Mesothelial cell of epicardium (in vitro differentiated cells): ENCODE measurements around the gene TLE1. TPM values are rescaled to one million over a fixed set of nuclear protein-coding genes. Genes with fewer than 3 reads are reported as not detected.
A peak's percentile ranks its signal among the peaks of the same experiment; 100 is the strongest.

Source experiments
- DNase-seq, 2 experiments: peaks; one replicate each; pipeline ENCODE4 v3.0.0; 2021; ENCODE audit warnings: low spot score in 2 of 2; ENCODE audit not compliant: unreplicated experiment in 2 of 2
- H3K27ac Mint-ChIP-seq: 2 replicates; pipeline ENCODE4 v1.8.0; 2021; ENCODE audit warnings: mixed read lengths
- H3K27me3 Mint-ChIP-seq: 2 replicates; pipeline ENCODE4 v1.8.0; 2021; ENCODE audit warnings: low read depth, mixed read lengths
- H3K36me3 Mint-ChIP-seq: 2 replicates; pipeline ENCODE4 v1.8.0; 2021; ENCODE audit warnings: mixed read lengths
- H3K4me1 Mint-ChIP-seq: 2 replicates; pipeline ENCODE4 v1.8.0; 2021; ENCODE audit warnings: mixed read lengths
- H3K4me3 Mint-ChIP-seq: 2 replicates; pipeline ENCODE4 v1.8.0; 2021; ENCODE audit warnings: mild to moderate bottlenecking, moderate library complexity, mixed read lengths
- H3K9me3 Mint-ChIP-seq: 2 replicates; pipeline ENCODE4 v1.8.0; 2021; ENCODE audit warnings: mixed read lengths
- total RNA-seq: library from RNA; stranded (reverse); gene quantifications from 3 replicates; pipeline ENCODE4 v1.2.1, GENCODE V29; 2021
- TF ChIP-seq, protein P1 (sequence below): fragments of 200-600 bp; sonication (generic); IDR thresholded peaks from one replicate; pipeline ENCODE4 v1.5.0; 2021; ENCODE audit warnings: antibody characterized with exemption; ENCODE audit not compliant: unreplicated experiment

TLE1 gene
- total RNA-seq, 1 donor from 2014 or later = 97.9 TPM

DNA sequence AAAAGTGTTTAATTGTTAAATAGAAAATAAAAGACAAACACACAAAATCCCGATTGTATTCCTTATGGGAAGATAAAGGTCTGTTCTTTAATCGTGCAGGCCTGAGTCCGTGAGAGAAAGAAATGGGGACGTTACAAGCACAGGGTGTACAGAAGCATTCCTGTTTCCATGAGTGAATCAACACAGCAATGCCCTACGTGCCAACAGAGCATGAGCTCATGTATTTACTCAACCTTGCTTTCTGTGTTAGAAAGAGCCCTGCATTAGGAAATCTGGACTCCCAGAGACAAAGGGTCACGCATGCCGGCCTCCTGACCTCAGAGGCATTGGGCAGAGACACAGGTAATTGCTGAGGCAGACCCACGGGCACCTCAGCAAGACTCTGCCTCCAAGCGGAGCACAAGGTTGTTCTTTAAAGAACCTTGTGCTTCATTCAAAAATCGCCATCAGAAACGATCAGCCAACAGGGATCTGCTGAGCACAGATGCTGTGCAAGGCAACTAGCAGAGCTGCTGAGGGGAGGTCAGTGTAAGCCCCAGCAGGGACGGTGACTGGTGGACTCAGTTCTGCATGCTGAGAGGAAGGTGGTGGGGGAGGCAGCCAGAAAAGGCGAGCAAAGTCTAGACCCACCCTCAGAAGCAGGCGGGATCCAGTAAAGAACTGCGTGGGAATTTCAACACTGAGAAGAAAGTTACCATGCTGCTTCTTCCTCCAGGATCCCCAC lies 101.0 kb downstream of the TLE1 start:
- H3K36me3 Mint-ChIP-seq = peaks cover 72% of the 10 kb centered on the region
- no peak for DNase-seq
- no peaks in the 10 kb centered on the region for H3K9me3 Mint-ChIP-seq
- H3K4me1 Mint-ChIP-seq = no peaks in the 10 kb centered on the region
- TF ChIP-seq, protein P1, sequence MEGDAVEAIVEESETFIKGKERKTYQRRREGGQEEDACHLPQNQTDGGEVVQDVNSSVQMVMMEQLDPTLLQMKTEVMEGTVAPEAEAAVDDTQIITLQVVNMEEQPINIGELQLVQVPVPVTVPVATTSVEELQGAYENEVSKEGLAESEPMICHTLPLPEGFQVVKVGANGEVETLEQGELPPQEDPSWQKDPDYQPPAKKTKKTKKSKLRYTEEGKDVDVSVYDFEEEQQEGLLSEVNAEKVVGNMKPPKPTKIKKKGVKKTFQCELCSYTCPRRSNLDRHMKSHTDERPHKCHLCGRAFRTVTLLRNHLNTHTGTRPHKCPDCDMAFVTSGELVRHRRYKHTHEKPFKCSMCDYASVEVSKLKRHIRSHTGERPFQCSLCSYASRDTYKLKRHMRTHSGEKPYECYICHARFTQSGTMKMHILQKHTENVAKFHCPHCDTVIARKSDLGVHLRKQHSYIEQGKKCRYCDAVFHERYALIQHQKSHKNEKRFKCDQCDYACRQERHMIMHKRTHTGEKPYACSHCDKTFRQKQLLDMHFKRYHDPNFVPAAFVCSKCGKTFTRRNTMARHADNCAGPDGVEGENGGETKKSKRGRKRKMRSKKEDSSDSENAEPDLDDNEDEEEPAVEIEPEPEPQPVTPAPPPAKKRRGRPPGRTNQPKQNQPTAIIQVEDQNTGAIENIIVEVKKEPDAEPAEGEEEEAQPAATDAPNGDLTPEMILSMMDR = no peak
- no peak overlapping the region for H3K4me3 Mint-ChIP-seq
- H3K27ac Mint-ChIP-seq = no peak overlapping the region
- H3K27me3 Mint-ChIP-seq = no peaks in the 10 kb centered on the region

DNA sequence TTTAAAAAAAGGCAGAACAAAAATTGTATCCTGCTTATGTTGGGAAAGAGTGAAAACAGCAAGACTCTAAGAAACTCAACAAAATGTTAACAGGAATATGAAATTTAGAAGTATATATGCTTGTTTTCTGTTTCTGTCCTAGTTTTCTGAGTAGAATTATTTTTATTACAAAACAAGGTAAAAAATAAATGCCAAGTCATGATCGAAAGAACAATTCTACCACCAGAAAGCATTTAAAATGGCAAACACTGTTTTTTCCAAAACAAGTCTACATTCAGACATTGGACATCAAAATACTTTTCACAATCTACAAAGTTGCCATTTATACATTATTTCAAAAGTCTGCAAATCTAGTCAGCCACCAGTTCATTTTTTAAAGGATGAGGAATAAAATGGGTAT lies 102.6 kb downstream of the TLE1 start:
- Mint-ChIP-seq H3K4me1 (peaks cover 2% of the 10 kb centered on the region), H3K4me3 (no peak overlapping the region), H3K27ac (no peak overlapping the region), H3K9me3 (no peaks in the 10 kb centered on the region), H3K27me3 (no peaks in the 10 kb centered on the region), H3K36me3 (peaks cover 65% of the 10 kb centered on the region)
- TF ChIP-seq, protein P1 = no peak
- no peak for DNase-seq

DNA sequence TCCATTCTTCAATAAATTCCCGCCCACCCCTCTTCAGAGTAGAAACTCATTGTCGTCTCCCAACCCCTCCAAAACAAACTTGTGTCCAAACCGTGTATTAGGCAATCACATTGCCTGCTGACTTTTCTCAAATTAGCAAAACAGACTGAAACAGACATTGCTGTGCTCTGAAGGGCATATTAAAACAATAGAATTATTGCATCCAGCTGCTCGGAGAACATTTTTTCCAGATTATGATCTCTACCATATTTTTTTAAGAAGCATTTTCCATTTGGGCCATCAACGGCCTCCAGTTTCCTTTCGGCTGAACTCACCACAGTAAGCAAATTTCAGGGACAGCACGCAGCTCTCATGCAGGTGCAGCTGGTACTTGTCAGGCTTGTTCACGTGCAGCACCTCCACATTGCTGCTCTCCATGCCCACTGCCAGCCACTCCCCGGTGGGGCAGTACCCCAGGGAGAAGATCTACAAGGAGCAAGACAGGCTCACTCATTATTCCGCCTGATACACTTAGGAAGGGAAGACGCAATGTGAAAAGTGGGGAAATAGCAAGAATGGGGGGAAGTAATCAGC lies 104.1 kb downstream of the TLE1 start:
- TF ChIP-seq, protein P1 = no peak
- no peak overlapping the region for H3K27ac Mint-ChIP-seq
- H3K36me3 Mint-ChIP-seq = peaks cover 60% of the 10 kb centered on the region

DNA sequence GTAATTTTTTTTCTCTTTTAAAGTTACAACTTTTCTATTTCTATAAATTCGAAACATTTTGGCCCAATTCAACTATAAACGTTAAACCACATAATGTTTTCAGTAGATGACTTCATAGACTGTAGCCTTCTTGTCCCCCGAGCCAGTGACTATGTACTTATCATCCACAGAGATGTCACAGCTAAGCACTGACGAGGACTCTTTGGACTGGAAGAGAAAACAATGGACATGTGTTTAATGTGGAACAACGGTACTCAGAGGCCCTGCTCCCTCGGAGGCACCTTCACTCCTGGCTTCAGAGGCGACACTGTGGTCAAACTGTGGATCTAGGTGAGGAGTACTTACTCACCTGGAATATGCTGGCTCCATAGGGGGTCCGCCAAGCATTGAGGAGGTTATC lies 105.2 kb downstream of the TLE1 start:
- H3K9me3 Mint-ChIP-seq = no peaks in the 10 kb centered on the region
- TF ChIP-seq, protein P1 = no peak
- no peak for DNase-seq
- no peaks in the 10 kb centered on the region for H3K27me3 Mint-ChIP-seq
- no peak overlapping the region for H3K27ac Mint-ChIP-seq
- H3K4me3 Mint-ChIP-seq = no peak overlapping the region
- peaks cover 2% of the 10 kb centered on the region for H3K4me1 Mint-ChIP-seq
- peaks cover 51% of the 10 kb centered on the region for H3K36me3 Mint-ChIP-seq

More for the DNA sequence above, 104.1 kb downstream of the TLE1 start:
- Mint-ChIP-seq H3K9me3 (no peaks in the 10 kb centered on the region), H3K4me3 (no peak overlapping the region), H3K27me3 (no peaks in the 10 kb centered on the region), H3K4me1 (peaks cover 2% of the 10 kb centered on the region)
- no peak for DNase-seq

DNA sequence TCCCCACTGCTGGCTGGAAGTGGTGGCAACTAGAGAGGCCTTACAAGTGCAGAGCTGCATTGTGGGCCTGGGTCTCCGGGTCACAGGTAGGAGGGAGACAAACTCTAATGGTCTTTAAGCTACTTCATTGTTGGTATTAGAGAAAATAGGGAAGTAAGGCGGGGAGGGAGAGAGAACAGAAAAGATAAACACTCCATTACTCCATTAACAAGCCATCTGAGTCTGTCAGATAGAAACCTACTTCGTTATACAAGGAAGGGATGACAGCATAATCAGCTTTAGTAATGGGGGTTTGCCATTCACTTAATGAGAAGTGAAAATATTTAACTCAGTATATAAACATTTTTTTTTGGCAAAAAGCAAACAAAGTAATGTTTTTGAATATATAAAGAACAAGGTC lies 107.4 kb downstream of the TLE1 start:
- peaks cover 49% of the 10 kb centered on the region for H3K36me3 Mint-ChIP-seq
- H3K27ac Mint-ChIP-seq = peak overlapping the region; percentile 26
- no peaks in the 10 kb centered on the region for H3K9me3 Mint-ChIP-seq
- no peak for DNase-seq
- H3K27me3 Mint-ChIP-seq = no peaks in the 10 kb centered on the region
- TF ChIP-seq, protein P1 = no peak
- peaks cover 4% of the 10 kb centered on the region for H3K4me1 Mint-ChIP-seq
- no peak overlapping the region for H3K4me3 Mint-ChIP-seq
